ENCODE measurements around the gene TMEM176A.

DNA sequence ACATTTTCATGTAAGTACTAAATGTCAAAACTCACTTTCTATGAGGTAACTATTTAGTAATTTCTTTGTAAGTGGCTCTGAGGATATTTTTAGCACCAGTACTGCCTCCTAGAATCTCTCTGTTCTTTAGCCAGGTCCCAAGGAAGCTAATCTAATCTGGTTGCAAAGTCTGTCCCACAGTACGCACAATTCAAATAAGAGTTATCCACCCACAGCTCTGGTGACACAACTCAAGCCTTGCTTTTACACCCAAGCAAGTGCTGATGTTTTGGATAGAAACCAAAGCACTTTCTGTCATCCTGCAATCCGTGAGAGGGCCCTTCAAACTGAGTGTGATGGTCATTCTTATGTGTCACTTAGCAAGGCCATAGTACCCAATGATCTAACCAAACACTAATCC lies 48.9 kb upstream of the TMEM176A start:
- TF ChIP-seq, protein P1, sequence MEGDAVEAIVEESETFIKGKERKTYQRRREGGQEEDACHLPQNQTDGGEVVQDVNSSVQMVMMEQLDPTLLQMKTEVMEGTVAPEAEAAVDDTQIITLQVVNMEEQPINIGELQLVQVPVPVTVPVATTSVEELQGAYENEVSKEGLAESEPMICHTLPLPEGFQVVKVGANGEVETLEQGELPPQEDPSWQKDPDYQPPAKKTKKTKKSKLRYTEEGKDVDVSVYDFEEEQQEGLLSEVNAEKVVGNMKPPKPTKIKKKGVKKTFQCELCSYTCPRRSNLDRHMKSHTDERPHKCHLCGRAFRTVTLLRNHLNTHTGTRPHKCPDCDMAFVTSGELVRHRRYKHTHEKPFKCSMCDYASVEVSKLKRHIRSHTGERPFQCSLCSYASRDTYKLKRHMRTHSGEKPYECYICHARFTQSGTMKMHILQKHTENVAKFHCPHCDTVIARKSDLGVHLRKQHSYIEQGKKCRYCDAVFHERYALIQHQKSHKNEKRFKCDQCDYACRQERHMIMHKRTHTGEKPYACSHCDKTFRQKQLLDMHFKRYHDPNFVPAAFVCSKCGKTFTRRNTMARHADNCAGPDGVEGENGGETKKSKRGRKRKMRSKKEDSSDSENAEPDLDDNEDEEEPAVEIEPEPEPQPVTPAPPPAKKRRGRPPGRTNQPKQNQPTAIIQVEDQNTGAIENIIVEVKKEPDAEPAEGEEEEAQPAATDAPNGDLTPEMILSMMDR (IDR thresholded peaks at IDR 0.05), result no peak
- no peak for TF ChIP-seq POLR2A (IDR thresholded peaks at IDR 0.05)

Data from breast epithelium (tissue), 3 donors.